Astrocyte (in vitro differentiated cells and primary cell): ENCODE measurements around the gene PFKFB4.

Experiments
- CTCF ChIP-seq: IDR thresholded peaks from 2 replicates; pipeline ENCODE4 v1.5.1; 2011; ENCODE audit warnings: low read depth, mild to moderate bottlenecking, inconsistent platforms, low read length, moderate library complexity; ENCODE audit not compliant: insufficient read depth
- EZH2 ChIP-seq: IDR thresholded peaks from 2 replicates; pipeline ENCODE4 v1.6.1; 2012; ENCODE audit warnings: mild to moderate bottlenecking, low read length, inconsistent platforms; ENCODE audit not compliant: insufficient read depth

DNA sequence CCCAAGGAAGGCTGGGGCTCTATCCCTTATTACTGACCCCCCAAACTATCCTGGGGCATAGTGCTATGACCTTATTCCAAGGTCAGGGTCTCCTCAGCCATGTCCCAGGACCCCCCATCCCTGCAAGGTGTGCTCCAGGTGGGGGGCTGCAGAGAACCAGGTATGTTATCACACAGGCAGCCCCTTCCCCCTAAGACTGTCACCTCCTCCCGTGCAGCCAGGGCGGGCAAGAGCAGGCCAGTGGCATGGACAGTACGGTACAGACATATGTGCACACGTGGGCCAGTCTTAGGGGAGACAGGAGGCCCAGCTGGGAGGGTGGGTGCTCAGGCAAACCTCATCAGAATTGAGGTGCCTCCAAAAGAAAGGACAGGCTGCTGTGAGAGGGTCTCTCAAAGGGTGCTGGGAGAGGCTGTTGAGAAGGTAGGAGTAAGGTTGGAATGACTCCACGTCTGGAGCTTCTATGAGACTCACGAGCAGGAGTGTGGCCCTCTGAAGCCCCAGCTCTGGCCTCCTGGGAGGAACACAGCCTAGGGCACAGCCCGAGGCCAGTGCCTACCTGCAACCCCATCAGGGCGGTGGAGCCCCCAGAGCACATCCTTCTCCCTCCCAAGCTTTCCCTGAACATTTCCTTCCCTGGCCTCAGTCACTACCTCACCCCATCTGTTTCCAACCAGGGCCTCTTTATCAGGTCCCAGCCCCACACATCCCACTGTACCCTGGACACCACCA, 40.2 kb upstream of the PFKFB4 start:
- no peak for TF ChIP-seq CTCF
- TF ChIP-seq EZH2 = no peak
